Stimulated activated CD4-positive, alpha-beta T cell treated with anti-CD3 and anti-CD28 coated beads, TNF-alpha, amount 100 ng/mL, for 24 hours (primary cell): Measurements from ENCODE around the gene SEL1L3.

ENCODE experiments used
- DNase-seq, 3 experiments: peaks; one replicate each; pipeline ENCODE4 v3.0.0-alpha.2; 2020; ENCODE audit warnings: low read depth in 3 of 3

The SEL1L3 gene

DNA sequence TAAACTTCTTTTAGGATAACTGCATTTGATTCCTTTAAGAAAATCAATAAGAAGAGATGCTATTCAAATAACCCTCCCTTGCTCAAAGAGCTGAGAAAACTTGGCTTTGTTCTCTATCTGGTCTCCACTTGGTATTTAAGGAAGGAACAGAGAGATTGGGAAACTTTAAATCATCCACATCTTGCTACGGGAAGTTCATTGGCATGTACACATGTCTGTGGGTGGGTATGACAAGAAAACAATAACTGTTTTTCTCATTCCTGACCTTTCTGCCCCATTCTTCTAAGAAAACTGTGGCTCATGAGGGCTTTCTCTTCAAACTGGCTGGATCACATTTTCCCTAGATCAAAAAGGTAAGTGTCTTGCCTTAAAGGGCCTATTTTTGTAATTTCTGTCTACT is 6.0 kb downstream of the SEL1L3 start:
- DNase-seq, result no peak

GRCh38 chr4:25852103-25852502 is 10.7 kb downstream of the SEL1L3 start:
- no peak for DNase-seq

DNA sequence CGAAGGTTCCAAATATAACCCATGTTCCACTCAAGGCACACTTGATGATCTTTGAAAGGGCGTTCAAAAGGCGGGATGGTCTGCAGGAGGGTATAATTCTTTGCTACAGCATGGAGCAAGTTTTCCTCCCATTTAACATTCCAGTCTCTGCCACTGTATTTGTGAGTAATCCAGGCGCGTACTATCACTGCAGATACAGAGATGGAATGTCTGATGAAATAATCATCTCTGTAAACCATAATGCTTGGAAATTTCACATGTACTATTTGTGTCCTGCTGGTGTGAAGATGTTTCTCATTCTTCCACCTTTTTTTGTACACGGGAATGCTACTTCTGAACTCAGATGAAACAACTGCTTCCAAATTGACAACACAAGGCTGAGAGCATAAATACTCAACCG is 15.5 kb downstream of the SEL1L3 start:
- DNase-seq, result no peak

- DNase-seq, result no peak
Observed at GRCh38 chr4:25845841-25846653, 16.7 kb downstream of the SEL1L3 start.

- no peak for DNase-seq
Observed at GRCh38 chr4:25844961-25845712, 17.7 kb downstream of the SEL1L3 start.

GRCh38 chr4:25843340-25844097 is 19.3 kb downstream of the SEL1L3 start:
- DNase-seq, result no peak

DNA sequence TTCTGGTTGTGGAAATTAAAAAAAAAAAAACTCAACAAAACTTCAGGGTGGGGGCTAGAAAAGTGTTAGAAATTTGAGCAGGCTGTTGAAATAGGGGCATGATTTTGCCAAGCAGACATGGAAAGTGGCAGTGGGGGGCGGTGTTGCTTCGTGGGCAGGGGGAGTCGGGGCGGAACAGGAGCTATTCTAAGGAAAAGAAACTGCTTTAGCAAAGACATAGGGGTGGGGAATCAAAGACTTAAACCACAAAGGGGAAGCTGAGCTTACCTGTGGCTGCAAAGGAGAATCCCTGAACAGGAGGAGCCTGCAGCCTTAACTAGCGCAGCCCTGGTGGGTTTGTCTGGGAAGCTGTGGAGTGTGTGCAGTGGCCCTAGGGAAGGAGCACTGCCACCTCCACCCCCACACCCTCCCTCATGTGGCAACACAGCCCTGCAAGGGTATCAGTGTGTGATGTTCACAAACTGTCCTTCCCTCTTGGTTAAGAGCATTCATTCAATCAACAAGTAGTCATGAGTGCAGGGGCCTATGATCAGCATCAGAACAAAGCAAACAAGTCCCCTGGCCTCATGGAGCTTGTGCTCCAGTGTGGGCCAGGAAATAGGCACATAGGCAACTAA is 20.5 kb downstream of the SEL1L3 start:
- DNase-seq, result peak in 1 of 3 experiments; percentile 13

GRCh38 chr4:25839687-25840086 is 23.1 kb downstream of the SEL1L3 start:
- DNase-seq, result no peak

GRCh38 chr4:25839233-25839632 is 23.6 kb downstream of the SEL1L3 start:
- no peak for DNase-seq

- no peak for DNase-seq
Observed at GRCh38 chr4:25838526-25838925, 24.3 kb downstream of the SEL1L3 start.

GRCh38 chr4:25837107-25837506 is 25.7 kb downstream of the SEL1L3 start:
- no peak for DNase-seq

DNA sequence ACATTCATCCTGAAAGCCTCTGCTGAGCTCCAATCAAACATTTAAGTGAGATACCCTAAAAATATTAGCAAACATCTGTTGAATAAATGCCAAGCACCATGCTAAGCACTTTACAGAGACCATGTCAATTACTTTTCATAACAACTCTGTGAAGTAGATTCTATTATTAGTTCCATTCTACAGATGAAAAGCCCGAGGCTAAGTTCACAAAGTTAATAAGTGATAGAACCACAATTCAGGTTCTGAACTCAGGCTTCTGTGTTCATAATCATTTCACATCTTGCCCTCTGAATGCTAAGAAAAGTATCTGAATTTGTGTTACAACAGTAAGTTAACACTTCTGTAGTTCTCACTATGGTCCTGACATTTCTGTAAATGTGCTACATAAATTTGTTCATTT is 27.4 kb downstream of the SEL1L3 start:
- no peak for DNase-seq

GRCh38 chr4:25834411-25835107 is 28.2 kb downstream of the SEL1L3 start:
- DNase-seq, result no peak

DNA sequence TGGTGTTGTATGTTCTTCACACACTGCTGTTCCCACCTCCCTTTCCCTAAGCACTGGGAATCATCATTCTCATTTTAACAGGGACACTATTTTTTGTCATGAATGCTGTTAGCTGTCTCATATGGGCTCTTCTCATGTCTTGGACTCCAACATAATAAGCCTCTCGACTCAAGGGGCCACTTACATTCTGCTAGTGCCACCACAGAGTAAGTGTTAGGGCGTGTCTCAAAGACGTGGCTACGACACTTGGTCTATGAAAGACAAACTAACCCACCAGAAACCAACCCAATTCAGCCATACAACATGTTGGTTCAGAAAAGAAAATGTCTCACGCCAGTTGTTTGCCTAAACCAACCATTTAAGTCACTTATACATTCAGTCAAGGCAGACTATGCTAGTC is 32.2 kb downstream of the SEL1L3 start:
- DNase-seq, result no peak

GRCh38 chr4:25827897-25828296 is 34.9 kb downstream of the SEL1L3 start:
- no peak for DNase-seq

DNA sequence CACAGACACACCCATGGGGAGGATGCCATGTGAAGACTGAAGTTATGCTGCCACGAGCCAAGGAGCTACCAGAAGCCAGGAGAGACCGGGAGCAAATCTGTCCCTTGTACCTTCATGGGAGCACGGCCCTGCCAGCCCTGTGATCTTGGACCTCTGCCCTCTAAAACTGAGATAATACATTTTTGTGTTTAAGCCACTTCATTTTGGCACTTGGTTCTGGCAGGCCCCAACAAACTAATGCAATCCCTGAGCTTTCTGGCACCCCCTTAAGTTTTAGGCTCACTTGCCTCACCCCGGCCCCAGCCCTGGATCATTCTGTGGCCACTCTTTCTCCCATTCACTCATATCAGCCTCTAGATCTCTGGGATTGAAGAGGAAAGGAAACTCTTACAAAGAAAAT is 35.4 kb downstream of the SEL1L3 start:
- DNase-seq, result no peak

DNA sequence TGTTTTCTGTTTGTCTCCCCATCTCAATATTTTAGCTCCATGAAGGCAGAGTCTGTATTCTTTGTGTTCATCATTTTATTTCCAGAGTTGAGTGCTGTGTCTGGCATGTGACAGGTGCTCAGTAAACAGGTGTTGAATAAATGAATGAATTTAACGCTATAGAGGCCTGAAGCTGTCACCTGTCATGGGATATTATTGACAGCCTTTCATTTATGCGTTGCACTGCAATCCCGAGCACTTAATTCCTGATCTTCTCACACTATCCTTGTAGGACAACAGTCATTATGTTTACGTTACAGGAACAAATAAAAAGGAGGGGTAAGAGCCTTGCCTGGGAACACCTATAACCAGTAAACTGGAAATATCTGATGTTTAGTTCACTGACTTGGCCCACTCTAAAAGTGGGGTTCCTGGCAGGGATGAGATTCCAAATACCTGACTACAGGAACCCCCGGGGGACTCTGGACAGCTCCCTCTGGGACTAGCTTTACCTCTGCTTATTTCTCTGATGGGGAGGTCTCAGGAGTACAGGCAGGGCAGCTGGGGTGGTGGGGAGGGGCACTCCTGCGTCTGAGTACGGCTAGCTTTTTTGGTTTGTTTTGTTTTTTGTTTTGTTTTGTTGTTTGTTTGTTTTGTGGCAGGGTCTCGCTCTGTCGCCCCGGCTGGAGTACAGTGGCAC is 36.6 kb downstream of the SEL1L3 start:
- DNase-seq, result no peak

DNA sequence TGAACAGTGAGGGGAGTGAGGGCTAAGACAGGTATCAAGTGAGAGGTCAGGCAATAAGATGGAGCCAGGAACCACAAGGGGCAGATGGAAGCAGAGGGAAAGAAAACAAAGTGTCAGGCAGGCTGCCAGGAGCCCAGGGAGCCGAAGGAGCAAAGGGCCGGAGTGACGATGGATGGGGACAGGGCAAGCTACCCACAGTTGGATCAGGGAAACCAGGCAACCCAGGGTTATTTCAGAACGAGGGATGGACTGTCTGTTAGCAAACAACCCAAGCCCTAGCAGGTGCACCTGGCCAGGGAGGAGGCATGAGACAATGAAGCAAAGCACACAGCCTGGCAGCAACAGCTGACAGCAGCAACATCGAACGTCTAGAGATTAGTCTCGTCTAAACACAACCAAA is 39.2 kb downstream of the SEL1L3 start:
- no peak for DNase-seq

GRCh38 chr4:25821899-25822298 is 40.9 kb downstream of the SEL1L3 start:
- no peak for DNase-seq

- DNase-seq, result no peak
Observed at GRCh38 chr4:25821267-25821666, 41.5 kb downstream of the SEL1L3 start.

DNA sequence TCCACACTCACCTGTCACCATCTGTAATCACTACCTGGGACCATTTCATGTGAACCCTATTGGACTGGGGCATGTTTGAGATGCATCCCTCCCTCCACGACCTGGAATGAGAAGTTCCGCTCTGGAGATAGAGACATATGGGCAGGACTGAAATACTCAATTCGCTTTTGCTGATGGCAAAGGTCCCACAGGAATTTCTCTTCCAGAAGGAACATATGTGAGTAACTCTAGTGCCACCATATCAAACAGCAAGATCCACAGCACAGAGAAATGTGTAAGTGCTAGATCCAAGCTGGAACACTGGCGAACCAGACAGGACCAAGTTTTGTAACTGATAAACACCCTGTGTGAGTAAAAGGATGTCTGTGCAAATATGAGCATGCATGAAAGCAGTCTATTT is 43.9 kb downstream of the SEL1L3 start:
- DNase-seq, result no peak
